PC-9 (cell line): ENCODE results near the gene LEFTY1.

ENCODE experiments used
- CTCF ChIP-seq: fragments of 200-600 bp; sonication (generic); conservative IDR thresholded peaks from 2 replicates; pipeline ENCODE4 v1.6.1; 2017; ENCODE audit warnings: mixed run types, antibody characterized with exemption, mild to moderate bottlenecking, moderate library complexity
- EZH2 ChIP-seq: fragments of 200-600 bp; sonication (generic); IDR thresholded peaks from 2 replicates; pipeline ENCODE4 v1.8.0; 2017; ENCODE audit warnings: antibody characterized with exemption, low read depth

GRCh38 chr1:225859151-225859550 is 29.8 kb downstream of the LEFTY1 start:
- TF ChIP-seq CTCF (no peak), EZH2 (no peak)
